Calu3 (cell line): ENCODE results near the gene CDH4. TPM values are rescaled to one million over a fixed set of nuclear protein-coding genes. Genes with fewer than 3 reads are reported as not detected.

Experiments used
- BruUV-seq: library from RNA; stranded (reverse); fragments of 400-500 nt; replicated peaks from 2 replicates; lab custom pipeline; 2021; lab: Mats Ljungman, UMichigan
- CTCF ChIA-PET: fragments of 300-600 bp; sonication (Branson Sonifier 250); formaldehyde crosslinking; loops from one replicate; lab custom pipeline; 2022; ENCODE audit warnings: antibody characterized with exemption; lab: Charles Lee
- DNase-seq: peaks from one replicate; pipeline ENCODE4 v3.0.0; 2022
- H3K27ac Mint-ChIP-seq: one replicate; pipeline ENCODE4 v1.8.0; 2022; ENCODE audit warnings: mixed read lengths; ENCODE audit not compliant: unreplicated experiment
- H3K27me3 Mint-ChIP-seq: one replicate; pipeline ENCODE4 v1.8.0; 2022; ENCODE audit warnings: mixed read lengths; ENCODE audit not compliant: unreplicated experiment
- H3K36me3 Mint-ChIP-seq: one replicate; pipeline ENCODE4 v1.8.0; 2022; ENCODE audit warnings: mild to moderate bottlenecking, moderate library complexity, mixed read lengths; ENCODE audit not compliant: insufficient read depth, unreplicated experiment
- H3K4me1 Mint-ChIP-seq: one replicate; pipeline ENCODE4 v1.8.0; 2022; ENCODE audit warnings: mild to moderate bottlenecking, low read depth, mixed read lengths; ENCODE audit not compliant: unreplicated experiment
- H3K4me3 Mint-ChIP-seq: one replicate; pipeline ENCODE4 v1.8.0; 2022; ENCODE audit warnings: mild to moderate bottlenecking, low read depth, moderate library complexity, mixed read lengths; ENCODE audit not compliant: unreplicated experiment
- H3K9me3 Mint-ChIP-seq: one replicate; pipeline ENCODE4 v1.8.0; 2022; ENCODE audit warnings: low read depth, mixed read lengths; ENCODE audit not compliant: unreplicated experiment
- CTCF ChIP-seq: fragments of 200-600 bp; IDR thresholded peaks from one replicate; pipeline ENCODE4 v1.8.0; 2022; ENCODE audit warnings: antibody characterized with exemption; ENCODE audit not compliant: unreplicated experiment
- intact Hi-C: fragments of 100-400 bp; cut with micrococcal nuclease; formaldehyde crosslinking; loops from one replicate; pipeline ENCODE4 v1.10.0; 2022; ENCODE audit not compliant: unreplicated experiment
- total RNA-seq: library from RNA; stranded (reverse); gene quantifications from 2 replicates; pipeline ENCODE4 v1.2.3, GENCODE V29; 2022

CDH4 gene
- total RNA-seq, 1 experiment from 2014 or later, result not detected

- H3K27ac Mint-ChIP-seq, result no peak overlapping the region
- CTCF ChIA-PET, result no interaction called here
- H3K4me1 Mint-ChIP-seq, result no peaks in the 10 kb centered on the region
- DNase-seq, result no peak
- intact Hi-C loops, result no loop called here
- no peak overlapping the region for H3K4me3 Mint-ChIP-seq
- BruUV-seq, result no TSS peak
- H3K9me3 Mint-ChIP-seq, result peaks cover 6% of the 10 kb centered on the region
- H3K36me3 Mint-ChIP-seq, result no peaks in the 10 kb centered on the region
- no peak for TF ChIP-seq CTCF
- H3K27me3 Mint-ChIP-seq, result no peaks in the 10 kb centered on the region
Observed at GRCh38 chr20:61448386-61448785, 196.3 kb downstream of the CDH4 start.

DNA sequence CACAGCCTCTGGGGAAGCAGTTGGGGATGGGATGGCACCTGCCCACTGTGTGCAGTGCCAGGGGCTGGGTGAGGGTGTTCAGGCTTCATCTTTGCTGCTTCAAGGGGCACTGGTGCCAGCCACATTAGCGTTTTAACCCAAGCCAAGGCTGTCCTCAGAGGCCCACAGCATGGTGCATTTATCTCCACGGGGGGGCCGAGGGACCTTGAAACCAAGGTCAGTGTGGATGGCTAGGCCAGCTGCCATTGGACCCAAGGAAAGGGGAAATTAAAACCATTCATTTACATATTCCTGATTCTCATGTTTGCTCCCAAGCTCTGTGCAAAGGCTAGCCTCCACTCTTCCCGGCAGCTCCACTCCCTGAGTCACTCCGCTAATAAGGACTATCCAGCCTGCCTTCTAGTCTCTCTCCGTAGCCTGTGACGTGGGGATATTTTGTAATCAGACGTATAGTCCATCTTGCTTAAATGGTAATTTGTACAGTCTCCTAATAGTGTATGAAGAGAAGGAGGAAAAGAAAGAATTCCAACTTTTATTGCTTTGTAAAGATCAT, 197.1 kb downstream of the CDH4 start:
- H3K9me3 Mint-ChIP-seq, result peaks cover 6% of the 10 kb centered on the region
- no peaks in the 10 kb centered on the region for H3K4me1 Mint-ChIP-seq
- intact Hi-C loops, result no loop called here
- CTCF ChIA-PET, result no interaction called here
- H3K4me3 Mint-ChIP-seq, result no peak overlapping the region
- H3K27ac Mint-ChIP-seq, result no peak overlapping the region
- H3K27me3 Mint-ChIP-seq, result no peaks in the 10 kb centered on the region
- TF ChIP-seq CTCF, result no peak
- no peak for DNase-seq
- no TSS peak for BruUV-seq
- no peaks in the 10 kb centered on the region for H3K36me3 Mint-ChIP-seq

GRCh38 chr20:61449916-61450315, 197.9 kb downstream of the CDH4 start:
- TF ChIP-seq CTCF, result no peak
- BruUV-seq, result no TSS peak
- no peaks in the 10 kb centered on the region for H3K4me1 Mint-ChIP-seq
- DNase-seq, result no peak
- H3K36me3 Mint-ChIP-seq, result no peaks in the 10 kb centered on the region
- H3K27me3 Mint-ChIP-seq, result no peaks in the 10 kb centered on the region
- intact Hi-C loops, result no loop called here
- no peak overlapping the region for H3K4me3 Mint-ChIP-seq
- H3K27ac Mint-ChIP-seq, result no peak overlapping the region
- CTCF ChIA-PET, result no interaction called here
- peaks cover 6% of the 10 kb centered on the region for H3K9me3 Mint-ChIP-seq

- H3K9me3 Mint-ChIP-seq, result peaks cover 6% of the 10 kb centered on the region
- intact Hi-C loops, result no loop called here
- CTCF ChIA-PET, result no interaction called here
- H3K4me1 Mint-ChIP-seq, result no peaks in the 10 kb centered on the region
- no peaks in the 10 kb centered on the region for H3K36me3 Mint-ChIP-seq
- BruUV-seq, result no TSS peak
- no peaks in the 10 kb centered on the region for H3K27me3 Mint-ChIP-seq
- no peak overlapping the region for H3K4me3 Mint-ChIP-seq
- DNase-seq, result no peak
- H3K27ac Mint-ChIP-seq, result no peak overlapping the region
- no peak for TF ChIP-seq CTCF
Observed at GRCh38 chr20:61450549-61450948, 198.5 kb downstream of the CDH4 start.
